Activated CD8-positive, alpha-beta memory T cell treated with anti-CD3 and anti-CD28 coated beads, Interleukin-2, amount 50 U/mL, for 24 hours (primary cell): Measurements from ENCODE around the gene SERAC1.
"Not testable (repeated sequence)": the region's sequence is repeated elsewhere in the genome, so short reads cannot be mapped to it uniquely, and the experiment has no call there.

Experiments used
- DNase-seq: peaks from one replicate; pipeline ENCODE4 v3.0.0-alpha.2; 2020; ENCODE audit errors: extremely low read depth

The SERAC1 gene

DNA sequence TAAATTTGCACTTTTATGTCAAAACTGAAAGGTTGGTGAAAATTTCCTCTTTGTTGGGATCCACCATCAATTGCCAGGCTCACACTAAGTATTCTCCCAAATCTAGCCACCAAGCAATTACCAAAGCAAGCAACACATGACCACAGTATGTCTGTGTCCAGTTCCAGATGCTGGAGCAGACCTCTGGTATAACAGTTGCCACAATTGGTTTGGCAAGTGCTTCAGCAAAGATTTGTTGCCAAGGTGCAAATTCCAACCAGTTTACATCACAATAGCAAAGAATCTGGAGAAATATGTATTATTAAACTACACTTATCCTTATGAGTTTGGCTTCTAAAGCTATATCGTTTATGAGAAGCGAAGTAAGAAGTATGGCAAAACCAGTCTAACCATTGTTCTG is 6.5 kb upstream of the SERAC1 start:
- no peak for DNase-seq

DNA sequence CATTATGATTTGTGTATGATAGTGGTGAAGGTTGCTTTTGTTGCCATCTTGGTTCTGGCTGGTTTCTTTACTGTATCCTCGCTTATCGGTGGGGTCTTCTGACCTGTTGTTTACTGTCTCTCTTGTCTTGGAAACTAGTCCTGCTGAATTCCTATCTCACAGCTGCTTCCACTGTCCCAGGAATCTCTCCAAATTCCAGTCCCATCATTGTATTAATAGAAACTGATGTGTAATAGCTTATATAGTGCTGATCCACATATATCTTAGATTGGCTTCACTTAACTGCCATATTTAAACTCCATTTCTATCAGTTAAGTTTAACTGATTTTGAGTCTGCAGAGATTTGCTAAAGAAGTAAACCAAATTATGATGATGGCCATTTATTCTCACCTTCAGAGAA is 6.0 kb upstream of the SERAC1 start:
- DNase-seq, result no peak

DNA sequence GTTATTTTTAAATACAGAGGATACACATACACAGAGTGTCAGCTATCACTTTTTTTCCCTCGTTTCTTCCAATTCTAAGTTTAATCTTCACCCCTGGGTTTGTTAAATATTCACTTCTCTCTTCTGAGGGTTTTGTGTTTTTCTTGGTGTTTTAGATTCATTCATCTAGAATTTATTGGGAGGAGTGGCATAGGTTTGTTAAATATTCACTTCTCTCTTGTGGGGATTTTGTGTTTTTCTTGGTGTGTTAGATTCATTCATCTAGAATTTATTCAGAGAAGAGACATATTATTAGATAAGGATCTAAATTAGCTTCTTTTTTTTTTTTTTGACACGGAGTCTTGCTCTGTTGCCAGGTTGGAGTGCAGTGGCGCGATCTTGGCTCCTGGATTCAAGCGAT is 3.9 kb upstream of the SERAC1 start:
- DNase-seq, result no peak

DNA sequence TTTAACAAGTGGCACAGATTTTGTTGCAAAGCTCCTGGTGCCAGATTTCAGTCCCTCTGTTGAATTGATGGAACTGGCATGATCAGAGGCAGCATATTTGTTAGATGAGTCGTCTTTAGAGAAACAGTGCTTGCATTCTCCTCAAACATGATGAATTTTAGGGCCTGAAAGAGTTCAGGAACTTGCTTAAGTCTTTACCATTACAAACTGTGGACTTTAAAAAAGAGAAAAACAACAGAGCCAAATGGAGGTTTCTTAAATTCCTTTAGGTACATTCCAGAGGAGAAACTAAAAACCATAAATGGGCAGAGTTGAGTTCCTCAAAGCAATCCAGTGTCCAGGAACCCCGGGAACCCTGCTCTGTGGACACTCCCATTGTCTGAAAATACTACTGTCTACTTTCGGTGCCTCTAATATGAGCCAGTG is 2.6 kb upstream of the SERAC1 start:
- DNase-seq, result no peak

DNA sequence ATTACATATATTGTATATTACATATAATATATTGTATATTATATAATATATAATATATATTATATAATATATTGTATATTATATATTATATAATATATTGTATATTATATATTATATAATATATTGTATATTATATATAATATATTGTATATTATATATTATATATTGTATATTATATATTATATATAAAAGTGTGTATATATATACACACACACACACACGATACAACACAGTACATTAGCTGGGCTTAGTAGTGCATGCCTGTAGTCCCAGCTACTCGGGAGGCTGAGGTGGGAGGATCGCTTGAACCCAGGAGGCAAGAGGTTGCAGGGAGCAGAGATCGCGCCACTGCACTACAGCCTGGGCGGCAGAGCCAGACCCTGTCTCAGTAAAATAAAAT is 1.6 kb upstream of the SERAC1 start:
- DNase-seq, result not testable (repeated sequence)

DNA sequence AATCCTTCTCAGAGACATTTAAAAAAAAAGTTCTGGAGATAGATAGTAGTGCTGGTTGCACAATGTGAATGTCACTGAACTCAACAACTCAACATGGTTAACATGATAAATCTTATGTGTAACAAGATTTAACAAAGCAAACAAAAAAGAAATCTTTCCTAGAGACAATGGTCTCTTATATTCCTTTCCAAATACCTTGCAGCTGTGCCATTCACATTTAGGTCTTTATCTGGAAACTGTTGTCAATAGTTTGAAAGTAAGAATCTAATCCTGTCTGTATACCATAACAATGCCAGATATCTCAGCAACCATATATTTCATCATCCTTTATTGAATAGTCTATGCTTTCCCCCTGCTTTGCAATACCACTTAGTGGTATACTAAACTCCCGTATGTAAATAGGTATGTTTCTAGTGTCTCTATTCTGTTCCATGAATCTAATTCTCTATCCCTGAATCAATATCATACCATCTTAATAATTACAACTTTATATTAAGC is 2.1 kb downstream of the SERAC1 start:
- no peak for DNase-seq

DNA sequence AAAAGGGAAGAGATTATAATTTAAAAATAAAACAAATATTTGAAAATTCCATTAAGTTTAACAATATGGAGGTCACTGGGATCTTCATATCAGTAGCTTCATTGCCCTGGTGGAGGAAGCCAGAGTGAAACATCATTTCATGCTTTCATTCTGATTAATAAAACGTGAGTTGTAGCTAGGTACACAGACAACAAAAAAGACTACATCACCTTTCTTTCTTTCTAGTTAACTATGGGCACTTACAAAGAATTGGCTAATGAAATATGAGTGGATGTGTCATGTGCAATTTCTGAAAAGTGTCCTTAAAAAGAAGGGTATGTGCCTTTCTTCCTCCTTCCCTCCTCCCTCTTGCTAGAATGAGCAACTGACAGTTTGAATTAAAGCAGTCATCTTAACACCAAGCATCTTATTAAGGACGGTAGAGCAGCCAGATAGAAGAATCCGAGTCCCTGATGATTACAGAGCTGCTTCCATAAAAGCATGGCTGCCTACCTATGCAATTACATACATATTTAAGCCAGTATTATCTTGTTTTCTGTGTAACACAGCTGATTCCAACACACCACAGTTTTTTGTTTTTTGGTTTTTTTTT is 3.4 kb downstream of the SERAC1 start:
- no peak for DNase-seq

DNA sequence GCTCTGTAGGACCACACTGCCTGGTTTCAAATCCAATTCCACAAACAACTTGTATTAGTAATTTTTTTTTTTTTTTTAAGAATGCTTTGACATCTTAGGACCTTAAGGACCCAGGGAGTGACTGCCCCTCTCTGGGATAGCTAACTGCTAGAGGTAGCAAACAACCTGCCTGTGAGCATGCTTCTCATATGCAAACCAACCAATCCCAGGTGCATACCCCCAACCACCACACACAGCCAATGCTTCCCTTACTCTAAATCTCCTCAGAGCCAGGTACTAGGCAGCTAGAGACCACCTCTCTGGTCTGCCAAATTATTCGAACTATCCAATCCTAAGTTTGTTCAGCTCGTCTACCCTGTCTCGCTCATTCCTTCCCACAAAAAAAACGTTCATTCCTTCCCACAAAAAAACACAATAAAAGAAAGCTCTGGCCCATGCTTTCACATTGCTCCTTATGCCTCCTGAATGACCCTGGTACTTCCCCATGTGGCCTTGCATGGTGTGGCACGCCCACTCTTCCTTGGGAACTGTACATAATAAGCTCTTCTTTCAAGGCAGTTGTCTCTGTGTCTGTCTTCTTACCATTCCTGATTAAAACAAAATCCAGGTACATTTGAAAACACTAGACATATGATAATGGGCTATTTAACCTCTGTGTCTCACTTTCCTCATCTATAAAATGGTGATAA is 6.4 kb downstream of the SERAC1 start:
- no peak for DNase-seq

DNA sequence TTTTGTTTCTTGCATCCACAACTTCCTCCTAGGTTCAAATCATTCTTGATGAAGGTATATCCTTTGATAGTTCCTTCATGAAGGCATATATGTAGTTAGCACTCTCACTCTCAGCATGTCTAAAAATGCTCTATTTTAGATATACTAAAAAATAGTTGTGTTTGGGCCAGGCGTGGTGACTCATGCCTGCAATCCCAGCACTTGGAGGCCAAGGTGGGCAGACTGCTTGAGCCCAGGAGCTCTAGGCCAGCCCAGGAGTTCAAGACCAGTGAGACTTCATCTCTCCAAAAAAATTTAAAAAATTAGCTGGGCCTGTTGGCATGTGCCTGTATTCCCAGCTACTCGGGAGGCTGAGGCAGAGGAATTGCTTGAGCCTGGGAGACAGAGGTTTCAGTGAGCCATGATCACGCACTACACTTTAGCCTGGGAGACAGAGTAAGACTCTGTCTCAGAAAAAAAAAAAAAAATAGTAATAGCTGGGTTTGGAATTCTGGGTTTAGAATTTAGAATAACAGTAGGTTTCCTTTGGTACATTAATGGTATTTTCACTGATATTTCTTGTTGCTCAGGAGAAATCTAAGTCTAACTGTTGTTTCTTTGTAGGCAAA is 7.0 kb downstream of the SERAC1 start:
- DNase-seq, result no peak

DNA sequence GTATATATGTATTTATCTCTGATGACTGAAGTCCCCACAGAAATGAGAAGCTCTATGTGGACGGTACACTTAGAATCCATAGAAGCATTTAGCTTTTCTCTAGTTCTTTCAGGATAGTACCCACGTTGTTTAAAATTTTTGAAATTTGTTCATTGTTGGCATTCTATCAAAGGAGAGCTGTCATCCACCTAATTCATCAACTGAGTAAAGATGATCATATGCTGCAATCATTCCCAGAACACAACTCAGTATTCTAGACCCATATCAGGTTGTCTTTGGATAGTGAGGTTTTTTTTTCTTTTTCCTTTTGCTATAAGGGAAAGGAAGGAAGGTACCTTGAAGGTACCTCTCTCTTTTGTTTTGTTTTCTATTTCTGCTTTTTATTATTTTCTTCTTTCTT is 9.3 kb downstream of the SERAC1 start:
- no peak for DNase-seq

DNA sequence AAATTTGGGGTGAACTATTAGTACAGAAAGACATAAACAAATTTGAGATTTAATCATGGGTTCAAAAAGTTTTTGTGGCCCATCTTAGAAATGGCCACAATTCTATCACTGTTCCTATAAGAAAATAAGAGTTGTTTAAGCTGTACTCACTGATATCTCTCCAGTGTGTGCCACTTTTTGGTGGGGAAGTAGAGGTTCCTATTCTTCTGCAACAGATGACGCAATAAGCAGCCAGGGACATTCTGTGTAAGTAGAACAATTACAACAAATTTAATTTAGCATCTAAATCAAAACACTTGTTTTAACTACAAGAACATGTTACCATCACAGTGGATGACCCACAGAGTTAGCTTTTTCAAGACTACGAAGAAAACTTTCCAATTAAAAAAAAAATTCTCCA is 9.9 kb downstream of the SERAC1 start:
- DNase-seq, result no peak

DNA sequence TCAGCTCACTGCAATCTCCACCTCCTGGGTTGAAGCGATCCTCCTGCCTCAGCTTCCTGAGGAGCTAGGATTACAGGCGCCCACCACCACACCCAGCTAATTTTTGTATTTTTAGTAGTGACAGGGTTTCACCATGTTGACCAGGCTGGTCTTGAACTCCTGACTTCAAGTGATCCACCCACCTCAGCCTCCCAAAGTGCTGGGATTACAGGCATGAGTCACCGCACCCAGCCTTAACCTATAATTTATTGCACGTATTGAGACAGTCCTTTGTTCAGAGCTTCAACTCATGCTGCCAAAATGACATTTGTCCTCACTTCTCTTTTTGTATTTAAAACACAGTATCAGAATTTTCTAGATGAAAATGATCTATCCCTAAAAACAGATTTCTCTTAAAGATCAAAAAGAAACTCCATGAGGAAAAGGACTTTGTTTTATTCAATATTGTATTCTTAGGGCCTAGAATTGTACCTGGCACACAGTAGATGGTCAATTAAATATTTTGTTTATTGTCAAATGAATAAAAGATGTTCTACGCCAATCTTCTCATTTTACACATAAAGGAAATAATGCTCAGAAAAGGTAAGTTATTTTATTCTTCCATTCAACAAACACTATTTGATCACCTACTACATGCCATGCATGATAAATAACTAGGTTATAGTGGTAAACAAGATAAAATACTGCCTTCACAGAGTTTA is 10.8 kb downstream of the SERAC1 start:
- no peak for DNase-seq

DNA sequence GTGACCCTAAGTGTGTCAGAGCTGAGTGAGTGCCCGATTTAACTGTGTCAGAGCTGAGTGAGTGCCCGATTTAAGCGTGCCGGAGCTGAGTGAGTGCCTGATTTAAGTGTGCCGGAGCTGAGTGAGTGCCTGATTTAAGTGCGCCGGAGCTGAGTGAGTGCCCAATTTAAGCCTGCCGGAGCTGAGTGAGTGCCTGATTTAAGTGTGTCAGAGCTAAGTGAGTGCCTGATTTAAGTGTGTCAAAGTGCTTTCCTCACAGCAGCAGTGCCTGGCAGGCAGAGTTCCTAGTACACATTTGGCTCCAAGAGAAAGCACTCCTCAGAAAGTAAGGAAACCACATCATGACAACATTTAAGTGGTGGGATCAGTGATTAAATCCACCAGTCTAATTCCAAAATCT is 13.2 kb downstream of the SERAC1 start:
- no peak for DNase-seq

DNA sequence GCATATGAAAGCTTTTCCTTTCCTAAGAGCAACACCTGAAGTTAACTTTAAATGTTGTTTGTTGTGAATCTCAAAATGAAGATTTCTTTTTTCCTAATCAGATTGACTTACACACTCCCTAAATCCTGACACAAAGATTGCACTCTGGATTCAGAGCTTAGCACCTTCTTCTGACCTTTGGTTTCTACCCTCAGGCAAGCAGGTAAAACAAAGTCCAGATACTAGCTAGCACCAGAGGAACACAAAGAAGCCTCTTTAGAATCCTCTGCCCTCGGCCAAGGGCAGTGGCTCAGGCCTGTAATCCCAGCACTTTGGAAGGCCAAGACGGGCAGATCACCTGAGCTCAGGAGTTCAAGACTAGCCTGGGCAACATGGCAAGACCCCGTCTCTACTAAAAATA is 14.5 kb downstream of the SERAC1 start:
- DNase-seq, result no peak

DNA sequence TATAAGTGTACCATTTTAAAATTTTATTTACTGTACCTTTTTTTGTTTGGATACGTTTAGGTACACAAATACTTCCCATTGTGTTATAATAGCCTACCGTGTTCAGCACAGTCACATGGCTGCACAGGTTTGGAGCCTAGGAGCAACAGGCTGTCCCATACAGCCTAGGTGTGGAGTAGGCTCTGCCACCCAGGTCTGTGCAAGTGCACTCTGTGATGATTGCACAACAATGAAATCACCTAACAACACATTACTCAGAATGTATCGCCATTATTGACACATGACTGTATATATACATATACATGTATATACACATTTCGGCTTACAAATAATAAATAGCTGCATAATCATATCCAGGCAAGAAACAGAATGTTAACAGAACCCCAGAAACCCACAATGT is 15.4 kb downstream of the SERAC1 start:
- no peak for DNase-seq

DNA sequence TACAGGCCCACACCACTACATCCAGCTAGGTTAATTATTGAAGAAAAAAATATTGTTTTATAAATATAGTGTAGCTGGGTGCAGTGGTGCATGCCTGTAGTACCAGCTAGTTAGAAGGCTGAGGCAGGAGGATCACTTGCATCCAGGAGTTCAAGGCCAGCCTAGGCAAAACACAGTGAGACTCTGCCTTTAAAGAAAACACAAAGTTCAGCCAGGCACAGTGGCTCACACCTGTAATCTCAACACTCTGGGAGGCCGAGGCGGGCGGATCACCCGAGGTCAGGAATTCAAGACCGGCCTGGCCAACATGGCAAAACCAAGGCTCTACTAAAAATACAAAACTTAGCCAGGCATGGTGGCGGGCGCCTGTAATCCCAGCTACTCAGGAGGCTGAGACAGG is 16.0 kb downstream of the SERAC1 start:
- DNase-seq, result not testable (repeated sequence)

DNA sequence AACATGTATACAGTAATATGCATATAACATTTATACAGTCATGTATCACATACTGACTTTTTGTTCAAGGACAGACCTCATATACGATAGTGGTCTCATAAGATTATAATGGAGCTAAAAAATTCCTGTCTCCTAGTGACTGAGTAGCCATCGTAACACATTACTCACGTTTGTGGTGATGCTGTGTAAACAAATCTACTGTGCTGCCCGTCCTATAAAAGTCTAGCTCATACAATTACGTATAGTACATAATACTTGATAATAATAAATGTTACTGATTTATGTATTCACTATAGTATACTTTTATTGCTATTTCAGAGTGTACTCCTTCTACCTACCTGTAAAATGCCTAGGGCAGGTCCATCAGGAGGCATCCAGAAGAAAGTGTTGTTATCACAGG is 17.4 kb downstream of the SERAC1 start:
- DNase-seq, result no peak

DNA sequence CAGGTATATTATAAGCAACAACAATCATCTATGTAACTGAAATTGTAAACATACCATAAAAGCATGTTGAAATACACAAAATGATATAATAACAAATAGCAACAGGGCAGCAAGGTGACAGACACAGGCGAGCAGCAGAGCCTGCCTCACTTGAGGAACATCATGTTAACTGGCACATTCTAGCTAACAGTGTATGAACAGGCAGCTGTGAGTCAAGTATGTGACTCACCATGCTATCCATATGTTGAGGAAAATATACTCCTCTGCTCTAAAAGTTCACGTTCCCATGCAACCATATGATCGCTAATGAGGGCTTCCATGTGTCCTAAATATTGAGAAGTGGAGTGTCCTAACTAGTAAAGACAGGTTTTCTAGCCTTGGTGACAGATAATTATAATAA is 18.4 kb downstream of the SERAC1 start:
- DNase-seq, result no peak

DNA sequence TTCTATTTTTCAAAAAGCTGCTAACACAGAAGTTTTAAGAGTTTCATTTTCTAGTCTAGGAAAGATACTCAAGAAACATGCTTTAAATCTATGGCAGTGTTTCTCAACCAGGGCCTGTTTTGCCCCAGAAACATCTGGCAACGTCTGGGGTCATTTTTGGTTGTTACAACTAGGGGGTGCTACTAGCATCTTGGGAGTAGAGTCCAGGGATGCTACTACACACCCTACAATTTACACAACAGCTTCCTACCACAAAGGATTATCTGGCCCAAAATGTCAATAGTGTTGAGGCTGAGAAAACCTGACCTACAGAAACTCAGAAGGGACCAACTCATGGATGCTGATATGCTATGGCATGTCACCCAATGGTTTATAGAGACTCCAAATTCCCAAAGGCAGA is 24.4 kb downstream of the SERAC1 start:
- no peak for DNase-seq

DNA sequence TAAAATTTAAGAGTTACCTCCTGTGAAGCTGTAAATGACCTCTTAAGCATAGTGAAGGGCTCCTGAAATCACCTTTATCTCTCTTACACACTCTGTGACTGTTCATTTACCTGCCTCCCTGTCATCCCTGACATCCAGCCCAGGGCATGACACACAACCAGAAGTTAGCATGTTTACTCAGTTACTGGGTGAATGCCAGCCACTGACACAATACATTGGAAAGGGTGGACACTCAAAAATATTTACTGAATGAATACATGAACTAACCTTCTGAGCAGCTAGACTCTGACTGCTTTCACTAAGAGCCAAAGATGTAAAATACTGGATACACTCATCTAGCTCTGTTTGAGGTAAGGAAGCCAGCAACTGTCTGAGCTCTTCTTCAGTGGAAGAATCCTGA is 25.3 kb downstream of the SERAC1 start:
- DNase-seq, result no peak

DNA sequence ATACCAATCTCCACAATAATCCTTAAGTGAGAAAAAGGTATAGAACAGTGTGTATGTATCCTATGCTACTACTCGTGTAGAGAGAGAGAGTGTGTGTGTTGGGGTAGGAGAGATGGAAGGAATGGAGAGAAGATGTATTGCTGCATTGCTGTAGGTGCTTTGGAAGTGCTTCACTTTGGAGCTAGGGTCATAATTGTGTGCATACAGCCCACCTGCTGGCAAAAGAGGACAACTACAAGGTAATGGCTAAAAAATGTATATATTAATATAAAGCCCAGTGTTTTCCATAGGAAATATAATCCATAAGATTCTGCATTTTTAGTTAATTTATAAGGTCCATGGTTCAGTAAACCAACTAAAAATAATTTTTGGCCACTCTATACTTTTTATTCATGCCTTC is 36.1 kb downstream of the SERAC1 start:
- no peak for DNase-seq

DNA sequence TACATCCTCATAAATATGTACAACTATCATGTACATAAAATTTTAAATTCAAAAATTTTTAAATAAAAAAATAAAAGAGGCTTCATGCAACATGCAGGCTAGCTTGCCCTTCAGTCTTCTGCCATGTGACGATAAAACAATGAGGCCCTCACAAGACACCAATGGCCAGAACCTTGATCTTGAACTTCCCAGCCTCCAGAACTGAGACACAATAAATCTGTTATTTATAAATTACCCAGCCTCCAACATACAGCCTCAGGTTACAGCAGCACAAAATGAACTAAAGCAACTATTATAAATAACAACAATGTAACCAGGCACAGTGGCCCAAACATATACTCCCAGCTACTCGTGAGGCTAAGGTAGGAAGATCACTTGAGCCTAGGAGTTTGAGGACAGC is 42.8 kb downstream of the SERAC1 start:
- no peak for DNase-seq

DNA sequence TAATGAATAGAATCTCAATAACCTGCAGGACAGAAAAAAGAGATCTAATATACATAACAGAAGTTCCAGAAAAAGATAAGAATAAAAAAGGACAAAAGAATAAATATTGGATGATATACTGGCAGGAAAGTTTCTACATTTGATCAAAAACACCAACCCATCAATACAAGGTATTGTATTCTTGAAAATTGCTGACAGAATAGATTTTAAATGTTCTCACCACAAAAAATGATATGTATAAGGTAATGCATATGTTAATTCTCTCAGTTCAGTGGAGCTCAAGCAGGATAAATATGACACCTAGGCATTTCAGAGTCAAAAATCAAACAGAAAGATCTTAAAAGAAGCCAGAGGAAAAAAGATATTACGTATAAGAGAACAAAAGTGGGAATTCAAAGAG is 43.8 kb downstream of the SERAC1 start:
- no peak for DNase-seq
